Coronary artery (tissue), 2 donors: ENCODE data around the gene C4orf51.

ENCODE experiments used
- DNase-seq: peaks from one replicate; pipeline ENCODE4 v3.0.0-alpha.2; 2017; ENCODE audit warnings: low spot score
- H3K27ac ChIP-seq, 2 donors: fragments of 200-600 bp; sonication (generic); one replicate each; pipeline ENCODE4 v1.5.1; 2016 to 2019
- H3K4me3 ChIP-seq: fragments of 200-600 bp; sonication (generic); 2 replicates; pipeline ENCODE4 v1.5.1; 2016; ENCODE audit warnings: mild to moderate bottlenecking, moderate library complexity
- TF ChIP-seq, protein P1 (sequence below): fragments of 200-600 bp; sonication (generic); IDR thresholded peaks from one replicate; pipeline ENCODE4 v1.5.1; 2019; ENCODE audit warnings: antibody characterized with exemption

Gene C4orf51

DNA sequence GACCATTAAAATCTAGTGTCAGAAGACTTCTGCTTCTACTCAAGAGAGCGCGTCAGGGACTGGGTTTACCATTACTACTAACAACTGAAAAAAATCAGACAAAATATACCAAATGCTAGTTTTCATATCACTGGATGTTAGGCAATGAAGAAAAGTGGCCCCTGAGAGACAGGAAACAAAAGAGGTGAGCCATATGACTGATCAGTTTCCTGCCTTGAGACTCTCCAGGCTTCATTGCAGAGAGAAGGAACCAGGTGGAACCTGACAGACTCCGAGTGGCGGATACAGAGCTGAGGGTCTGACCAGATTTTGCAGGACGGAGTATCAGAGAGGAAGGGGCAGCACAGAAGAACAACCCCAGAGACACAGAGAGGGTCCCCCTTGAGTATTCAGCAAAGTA lies 86.3 kb downstream of the C4orf51 start:
- TF ChIP-seq, protein P1, sequence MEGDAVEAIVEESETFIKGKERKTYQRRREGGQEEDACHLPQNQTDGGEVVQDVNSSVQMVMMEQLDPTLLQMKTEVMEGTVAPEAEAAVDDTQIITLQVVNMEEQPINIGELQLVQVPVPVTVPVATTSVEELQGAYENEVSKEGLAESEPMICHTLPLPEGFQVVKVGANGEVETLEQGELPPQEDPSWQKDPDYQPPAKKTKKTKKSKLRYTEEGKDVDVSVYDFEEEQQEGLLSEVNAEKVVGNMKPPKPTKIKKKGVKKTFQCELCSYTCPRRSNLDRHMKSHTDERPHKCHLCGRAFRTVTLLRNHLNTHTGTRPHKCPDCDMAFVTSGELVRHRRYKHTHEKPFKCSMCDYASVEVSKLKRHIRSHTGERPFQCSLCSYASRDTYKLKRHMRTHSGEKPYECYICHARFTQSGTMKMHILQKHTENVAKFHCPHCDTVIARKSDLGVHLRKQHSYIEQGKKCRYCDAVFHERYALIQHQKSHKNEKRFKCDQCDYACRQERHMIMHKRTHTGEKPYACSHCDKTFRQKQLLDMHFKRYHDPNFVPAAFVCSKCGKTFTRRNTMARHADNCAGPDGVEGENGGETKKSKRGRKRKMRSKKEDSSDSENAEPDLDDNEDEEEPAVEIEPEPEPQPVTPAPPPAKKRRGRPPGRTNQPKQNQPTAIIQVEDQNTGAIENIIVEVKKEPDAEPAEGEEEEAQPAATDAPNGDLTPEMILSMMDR: no peak
- no peak overlapping the region for H3K4me3 ChIP-seq
- no peak for DNase-seq
- no peak overlapping the region for H3K27ac ChIP-seq

DNA sequence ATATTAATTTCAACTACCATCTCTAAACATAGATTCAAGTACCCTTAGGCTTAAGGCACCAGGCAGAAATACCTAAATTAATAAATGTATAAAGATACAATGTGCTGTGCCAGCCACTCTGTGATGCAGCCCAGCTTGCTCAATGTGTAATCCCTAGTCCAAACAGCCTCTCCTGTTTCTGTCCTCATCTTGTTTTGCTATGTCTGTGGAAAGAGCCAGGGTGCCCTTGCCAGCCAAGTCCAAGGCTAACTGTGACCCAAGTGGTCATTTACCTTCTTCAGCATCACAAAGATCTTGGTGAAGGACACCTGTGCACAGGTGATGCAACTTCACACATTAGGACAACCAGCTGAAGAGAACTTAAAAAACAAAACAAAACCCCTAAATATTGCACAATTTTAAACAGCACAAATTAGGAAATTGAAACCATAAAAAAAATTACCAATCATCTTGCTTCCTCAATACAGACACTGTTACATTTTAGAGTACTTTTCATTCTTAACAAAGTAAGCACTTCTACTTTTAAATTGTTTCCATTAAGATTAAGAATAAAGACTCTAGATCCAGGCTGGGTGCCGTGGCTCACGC lies 89.6 kb downstream of the C4orf51 start:
- no peak overlapping the region for H3K27ac ChIP-seq
- TF ChIP-seq, protein P1: no peak
- no peak overlapping the region for H3K4me3 ChIP-seq
- no peak for DNase-seq

DNA sequence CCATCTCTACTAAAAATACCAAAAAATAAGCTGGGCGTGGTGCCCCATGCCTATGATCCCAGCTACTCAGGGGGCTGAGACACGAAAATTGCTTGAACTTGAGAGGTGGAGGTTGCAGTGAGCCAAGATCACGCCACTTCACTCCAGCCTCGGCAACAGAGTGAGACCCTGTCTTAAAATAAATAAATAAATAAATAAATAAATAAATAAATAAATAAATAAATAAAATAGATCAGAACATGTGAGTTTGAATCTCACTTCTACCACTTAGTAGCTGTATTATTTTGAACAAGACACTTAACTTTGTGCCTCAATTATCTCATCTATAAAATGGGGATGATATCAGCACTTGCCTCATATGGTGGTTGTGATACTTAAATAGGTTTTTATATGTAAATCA lies 90.2 kb downstream of the C4orf51 start:
- Histone ChIP-seq H3K4me3 (no peak overlapping the region), H3K27ac (no peak overlapping the region)
- DNase-seq: no peak
- TF ChIP-seq, protein P1: no peak

DNA sequence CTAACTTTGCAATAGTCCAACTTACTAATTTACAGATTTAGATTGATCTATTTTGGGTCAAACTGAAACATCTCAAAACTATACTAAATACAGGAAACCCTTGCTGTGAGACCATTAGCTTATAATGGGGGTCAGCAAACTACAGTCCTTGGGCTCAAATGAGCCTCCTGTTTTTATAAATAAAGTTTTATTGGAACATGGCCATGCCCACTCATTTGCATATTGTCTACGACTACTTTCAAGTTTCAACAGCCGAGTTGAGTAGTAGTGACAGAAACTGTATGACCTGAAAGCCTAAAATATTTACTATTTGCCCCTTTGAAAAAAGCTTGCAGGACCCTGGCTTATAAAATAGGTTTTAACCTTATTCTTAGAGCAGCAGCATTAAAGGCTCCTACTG lies 92.4 kb downstream of the C4orf51 start:
- DNase-seq: no peak
- TF ChIP-seq, protein P1: no peak
- no peak overlapping the region for H3K4me3 ChIP-seq
- no peak overlapping the region for H3K27ac ChIP-seq

DNA sequence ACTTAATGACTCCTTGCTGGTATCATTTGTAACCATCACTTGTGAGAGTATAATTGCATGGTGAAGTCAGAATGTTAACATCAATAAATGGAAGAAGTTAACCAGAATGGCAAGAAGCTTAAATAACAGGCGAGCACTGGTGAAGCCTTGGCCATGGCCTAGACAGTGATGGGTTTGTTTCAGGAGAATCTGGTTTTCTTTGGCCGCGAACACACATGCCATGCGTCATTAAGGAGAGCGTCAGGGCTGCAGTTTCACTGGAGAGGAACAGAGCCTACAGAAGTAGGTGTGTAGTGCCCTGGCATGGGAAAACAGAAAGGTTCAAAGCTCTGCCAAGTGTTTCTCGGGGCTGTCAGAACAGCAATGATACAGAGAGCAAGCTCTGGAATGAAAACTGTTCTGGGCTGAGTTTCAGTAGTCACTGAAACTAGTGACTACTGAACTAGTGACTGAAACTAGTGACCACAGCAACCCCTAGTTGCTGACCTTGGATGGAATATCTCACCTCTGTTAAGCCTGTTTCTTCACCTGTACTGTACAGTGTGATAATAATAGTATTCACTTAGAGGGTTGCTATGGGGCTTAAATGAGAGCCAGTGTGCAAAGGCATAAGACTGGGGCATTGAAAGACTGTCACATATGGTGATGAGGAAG lies 93.8 kb downstream of the C4orf51 start:
- DNase-seq: no peak
- Histone ChIP-seq H3K27ac (no peak overlapping the region), H3K4me3 (no peak overlapping the region)
- TF ChIP-seq, protein P1: no peak

DNA sequence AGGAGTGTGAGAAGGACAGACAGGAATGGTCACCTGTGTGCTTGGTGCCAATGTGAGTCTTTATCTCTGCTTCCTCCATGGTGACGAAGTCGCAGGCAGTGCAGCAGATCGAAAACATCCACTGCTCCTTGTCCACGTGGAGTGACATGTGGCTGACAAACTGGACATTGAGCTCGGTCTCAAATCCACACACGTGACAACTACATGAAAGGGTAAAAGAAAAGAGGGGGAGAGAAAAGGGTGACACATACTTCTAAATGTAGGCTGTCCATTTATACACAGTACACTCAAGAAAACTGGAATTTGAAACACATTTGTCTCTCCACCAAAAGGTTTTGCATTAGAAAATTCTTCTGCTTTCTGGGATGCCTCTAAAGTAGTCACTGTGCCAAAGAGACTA lies 94.5 kb downstream of the C4orf51 start:
- no peak for DNase-seq
- no peak overlapping the region for H3K4me3 ChIP-seq
- H3K27ac ChIP-seq: no peak overlapping the region
- TF ChIP-seq, protein P1: no peak

DNA sequence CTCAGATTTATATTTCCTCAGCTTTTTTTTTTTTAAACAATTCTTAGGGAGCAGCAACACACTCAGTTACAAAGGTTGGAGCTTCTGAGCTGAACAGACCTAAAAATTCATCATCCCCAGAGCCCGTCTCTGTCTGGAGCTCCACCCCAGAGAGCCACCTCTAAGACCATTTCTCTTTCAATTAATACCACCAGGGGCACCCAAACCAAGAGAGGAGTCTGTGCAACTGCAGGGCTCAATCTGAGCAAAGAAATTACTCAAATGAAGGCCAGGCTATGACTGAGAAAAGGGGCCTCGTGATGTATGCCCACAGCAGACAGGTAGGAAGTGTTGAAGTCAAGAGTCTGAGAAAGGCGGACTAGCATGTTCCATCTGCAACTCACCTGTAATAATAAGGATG lies 95.5 kb downstream of the C4orf51 start:
- H3K27ac ChIP-seq: no peak overlapping the region
- TF ChIP-seq, protein P1: no peak

More for the DNA sequence above, 95.5 kb downstream of the C4orf51 start:
- no peak overlapping the region for H3K4me3 ChIP-seq
- no peak for DNase-seq
